NCI-H226 (cell line): ENCODE data around the gene NMRK2.
A peak's percentile ranks its signal among the peaks of the same experiment; 100 is the strongest.
"Not testable (repeated sequence)": the region's sequence is repeated elsewhere in the genome, so short reads cannot be mapped to it uniquely, and the experiment has no call there.

Experiments
- DNase-seq: peaks from one replicate; pipeline ENCODE4 v3.0.0-alpha.2; 2015

NMRK2 gene

GRCh38 chr19:3966051-3967017 is 33.5 kb downstream of the NMRK2 start:
- DNase-seq: no peak

- DNase-seq: not testable (repeated sequence)
Observed at GRCh38 chr19:3967983-3968382, 35.1 kb downstream of the NMRK2 start.

- DNase-seq: peak; percentile 99
Observed at GRCh38 chr19:3968556-3969434, 35.9 kb downstream of the NMRK2 start.

- DNase-seq: peak; percentile 95
Observed at GRCh38 chr19:3969435-3970312, 36.8 kb downstream of the NMRK2 start.

- no peak for DNase-seq
Observed at GRCh38 chr19:3970313-3970807, 37.5 kb downstream of the NMRK2 start.

- DNase-seq: peak; percentile 97
Observed at GRCh38 chr19:3970808-3971598, 38.1 kb downstream of the NMRK2 start, which contains the start of gene DAPK3. Gene DAPK3 (minus strand): TSS chr19:3971099. CDS start chr19:3969735, 1,364 bp downstream.

GRCh38 chr19:3975144-3975543 is 42.3 kb downstream of the NMRK2 start:
- no peak for DNase-seq

- DNase-seq: no peak
Observed at GRCh38 chr19:3975637-3976087, 42.8 kb downstream of the NMRK2 start.

- DNase-seq: no peak
Observed at GRCh38 chr19:3976495-3977241, 43.8 kb downstream of the NMRK2 start.

- no peak for DNase-seq
Observed at GRCh38 chr19:3977242-3978143, 44.6 kb downstream of the NMRK2 start.

GRCh38 chr19:3978145-3978544 is 45.3 kb downstream of the NMRK2 start:
- no peak for DNase-seq

GRCh38 chr19:3979289-3979673 is 46.4 kb downstream of the NMRK2 start:
- no peak for DNase-seq

GRCh38 chr19:3979674-3980352 is 46.9 kb downstream of the NMRK2 start:
- no peak for DNase-seq

GRCh38 chr19:3980353-3981251 is 47.7 kb downstream of the NMRK2 start:
- DNase-seq: no peak

GRCh38 chr19:3981373-3981735 is 48.5 kb downstream of the NMRK2 start:
- no peak for DNase-seq

- no peak for DNase-seq
Observed at GRCh38 chr19:3981736-3982681, 49.1 kb downstream of the NMRK2 start.
